Testis (tissue), 2 donors: ENCODE results near the gene CENPX.
A peak's percentile ranks its signal among the peaks of the same experiment; 100 is the strongest.

Experiments
- CTCF ChIP-seq, 3 experiments: fragments of 450-650 bp in 2 of 3; fragments of 200-600 bp in 1 of 3; sonication (generic) in 1 of 3; IDR thresholded peaks; one replicate each; pipeline ENCODE4 v1.5.1; 2016 to 2019; ENCODE audit warnings: antibody characterized with exemption in 3 of 3, mild to moderate bottlenecking in 2 of 3, moderate library complexity in 1 of 3
- POLR2A ChIP-seq: fragments of 450-650 bp; IDR thresholded peaks from one replicate; pipeline ENCODE4 v1.6.1; 2017; ENCODE audit warnings: antibody characterized with exemption, mild to moderate bottlenecking, moderate library complexity

- peak; percentile 90 to 98 (median 90) for TF ChIP-seq CTCF (IDR thresholded peaks at IDR 0.05)
- TF ChIP-seq POLR2A = no peak
Measured at GRCh38 chr17:82030470-82031302, 8.0 kb upstream of the CENPX start.
